T-helper 2 cell treated with Interferon-gamma antibody and Interleukin-4, amounts not matched to agents 100 ng/mL and 5 ng/mL, for 36 hours (primary cell): ENCODE measurements around the gene GRHPR. TPM values are rescaled to one million over a fixed set of nuclear protein-coding genes. Genes with fewer than 3 reads are reported as not detected.
"Not testable (repeated sequence)": the region's sequence is repeated elsewhere in the genome, so short reads cannot be mapped to it uniquely, and the experiment has no call there.

Experiments used
- intact Hi-C: fragments of 100-400 bp; cut with micrococcal nuclease; formaldehyde crosslinking; loops from one replicate; pipeline ENCODE4 v1.15.1; 2023
- total RNA-seq: library from RNA; stranded (reverse); gene quantifications from 2 replicates; pipeline ENCODE4 v1.2.3, GENCODE V29; 2022

Gene GRHPR
- total RNA-seq, 1 donor from 2014 or later = 50.9 TPM

GRCh38 chr9:37444890-37445289, 22.4 kb downstream of the GRHPR start:
- intact Hi-C loops = no loop called here

GRCh38 chr9:37445832-37446231, 23.3 kb downstream of the GRHPR start:
- intact Hi-C loops = no loop called here

- intact Hi-C loops = no loop called here
These were observed 23.9 kb downstream of the GRHPR start for GRCh38 chr9:37446401-37446800.

GRCh38 chr9:37447111-37447510, 24.6 kb downstream of the GRHPR start:
- intact Hi-C loops = no loop called here

GRCh38 chr9:37449862-37450632, 27.6 kb downstream of the GRHPR start:
- intact Hi-C loops = no loop called here

GRCh38 chr9:37451628-37452027, 29.1 kb downstream of the GRHPR start:
- intact Hi-C loops = no loop called here

- intact Hi-C loops = no loop called here
These were observed 30.1 kb downstream of the GRHPR start for GRCh38 chr9:37452611-37453010.

GRCh38 chr9:37453827-37454226, 31.3 kb downstream of the GRHPR start:
- intact Hi-C loops = no loop called here

- intact Hi-C loops = no loop called here
These were observed 31.7 kb downstream of the GRHPR start for GRCh38 chr9:37454238-37454637.

- intact Hi-C loops = no loop called here
These were observed 33.6 kb downstream of the GRHPR start for GRCh38 chr9:37455884-37456647.

GRCh38 chr9:37456817-37457216, 34.3 kb downstream of the GRHPR start:
- intact Hi-C loops = no loop called here

- intact Hi-C loops = loop anchor here (10.0 kb wide), 1 partner anchor 159 kb away; no protein-coding TSS in a partner anchor
These were observed 41.5 kb downstream of the GRHPR start for GRCh38 chr9:37464006-37464405.

- intact Hi-C loops = loop anchor here (1.0 to 10.0 kb wide), 9 partner anchors 21 to 977 kb away; partner anchors contain the start of genes DCAF10, GRHPR, POLR1E and TOMM5
These were observed 42.1 kb downstream of the GRHPR start for GRCh38 chr9:37464426-37465248.

GRCh38 chr9:37465249-37466036, 42.9 kb downstream of the GRHPR start, which contains the start of gene ZBTB5:
Gene ZBTB5 (minus strand): TSS chr9:37465450. CDS start chr9:37442551, 22,899 bp downstream.
- intact Hi-C loops = loop anchor here (1.0 to 10.0 kb wide), 9 partner anchors 20 to 978 kb away; partner anchors contain the start of genes DCAF10, GRHPR, POLR1E and TOMM5

- intact Hi-C loops = loop anchor here (5.0 to 10.0 kb wide), 4 partner anchors 161 to 979 kb away; partner anchors contain the start of genes DCAF10 and TRMT10B
These were observed 43.7 kb downstream of the GRHPR start for GRCh38 chr9:37466037-37466709.

GRCh38 chr9:37467530-37467929, 45.0 kb downstream of the GRHPR start:
- intact Hi-C loops = loop anchor here (5.0 to 10.0 kb wide), 4 partner anchors 163 to 980 kb away; partner anchors contain the start of genes DCAF10 and TRMT10B

GRCh38 chr9:37468620-37469019, 46.1 kb downstream of the GRHPR start:
- intact Hi-C loops = loop anchor here (5.0 to 10.0 kb wide), 4 partner anchors 164 to 981 kb away; partner anchors contain the start of genes DCAF10 and TRMT10B

- intact Hi-C loops = no loop called here
These were observed 49.6 kb downstream of the GRHPR start for GRCh38 chr9:37471942-37472684.

- intact Hi-C loops = not testable (repeated sequence)
These were observed 51.5 kb downstream of the GRHPR start for GRCh38 chr9:37473982-37474381.
